ENCODE results near the gene KCNK7. TPM values are rescaled to one million over a fixed set of nuclear protein-coding genes. Genes with fewer than 3 reads are reported as not detected.

The KCNK7 gene
- total RNA-seq, 1 donor from 2014 or later, result 12.0 TPM

DNA sequence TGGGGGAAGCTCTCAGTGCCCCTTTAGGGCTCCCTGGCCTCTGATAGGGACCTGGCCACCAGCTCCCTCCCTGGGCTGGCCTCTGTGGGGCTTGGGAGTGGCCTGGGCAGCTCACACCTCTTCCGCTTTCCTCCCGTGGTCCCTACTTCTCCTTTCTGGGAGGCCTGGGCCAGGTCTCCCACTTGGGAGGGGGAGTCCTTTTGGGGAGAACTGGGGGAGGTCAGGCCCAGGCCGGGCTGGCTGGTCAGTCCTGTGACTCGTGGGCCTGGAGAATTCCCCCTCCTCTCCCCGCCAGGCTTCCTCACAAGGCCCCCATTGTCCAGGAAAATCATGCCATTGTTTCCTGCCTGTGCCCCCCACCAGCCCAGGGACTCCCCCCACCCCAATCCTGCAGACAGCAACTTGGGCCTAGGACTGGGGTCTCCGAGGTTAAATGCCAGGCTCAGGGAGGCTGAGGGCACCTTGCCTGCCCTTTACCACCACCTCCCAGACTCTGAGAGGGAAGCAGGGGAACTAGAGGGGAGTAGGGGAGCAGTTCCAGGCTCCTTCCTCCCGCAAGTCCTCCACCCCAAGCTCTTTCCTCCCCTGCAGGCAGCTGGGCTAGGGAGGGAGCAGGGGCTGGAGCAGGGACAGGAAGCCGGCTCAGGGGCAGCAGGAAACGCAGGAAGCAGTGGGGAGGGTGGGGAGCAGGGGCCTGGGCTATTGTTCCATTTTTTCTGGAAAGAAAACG is 15.6 kb upstream of the KCNK7 start:
- Histone ChIP-seq H3K27me3 (no peaks in the 10 kb centered on the region), H3K36me3 (peaks cover 0 to 7% of the 10 kb centered on the region in 2 donors), H3K4me1 (peaks cover 66% of the 10 kb centered on the region), H3K9me3 (no peaks in the 10 kb centered on the region), H3K27ac (peak overlapping the region; percentile 90), H3K4me3 (peak overlapping the region; percentile 72 to 95)
- DNase-seq (ENCODE audit: extremely low spot score in 2 of 2), result no peak
- intact Hi-C loops (cut with DNase I), result loop anchor here (5.0 kb wide), 1 partner anchor 39 kb away; the partner anchor contains the start of genes FAM89B and ZNRD2
- TF ChIP-seq POLR2A (IDR thresholded peaks at IDR 0.05), result no peak
- TF ChIP-seq, protein P1, sequence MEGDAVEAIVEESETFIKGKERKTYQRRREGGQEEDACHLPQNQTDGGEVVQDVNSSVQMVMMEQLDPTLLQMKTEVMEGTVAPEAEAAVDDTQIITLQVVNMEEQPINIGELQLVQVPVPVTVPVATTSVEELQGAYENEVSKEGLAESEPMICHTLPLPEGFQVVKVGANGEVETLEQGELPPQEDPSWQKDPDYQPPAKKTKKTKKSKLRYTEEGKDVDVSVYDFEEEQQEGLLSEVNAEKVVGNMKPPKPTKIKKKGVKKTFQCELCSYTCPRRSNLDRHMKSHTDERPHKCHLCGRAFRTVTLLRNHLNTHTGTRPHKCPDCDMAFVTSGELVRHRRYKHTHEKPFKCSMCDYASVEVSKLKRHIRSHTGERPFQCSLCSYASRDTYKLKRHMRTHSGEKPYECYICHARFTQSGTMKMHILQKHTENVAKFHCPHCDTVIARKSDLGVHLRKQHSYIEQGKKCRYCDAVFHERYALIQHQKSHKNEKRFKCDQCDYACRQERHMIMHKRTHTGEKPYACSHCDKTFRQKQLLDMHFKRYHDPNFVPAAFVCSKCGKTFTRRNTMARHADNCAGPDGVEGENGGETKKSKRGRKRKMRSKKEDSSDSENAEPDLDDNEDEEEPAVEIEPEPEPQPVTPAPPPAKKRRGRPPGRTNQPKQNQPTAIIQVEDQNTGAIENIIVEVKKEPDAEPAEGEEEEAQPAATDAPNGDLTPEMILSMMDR (IDR thresholded peaks at IDR 0.05), result no peak
- no peak for TF ChIP-seq POLR2AphosphoS5 (IDR thresholded peaks at IDR 0.05; ENCODE audit: insufficient read depth in 1 of 2, low read depth in 1 of 2)

DNA sequence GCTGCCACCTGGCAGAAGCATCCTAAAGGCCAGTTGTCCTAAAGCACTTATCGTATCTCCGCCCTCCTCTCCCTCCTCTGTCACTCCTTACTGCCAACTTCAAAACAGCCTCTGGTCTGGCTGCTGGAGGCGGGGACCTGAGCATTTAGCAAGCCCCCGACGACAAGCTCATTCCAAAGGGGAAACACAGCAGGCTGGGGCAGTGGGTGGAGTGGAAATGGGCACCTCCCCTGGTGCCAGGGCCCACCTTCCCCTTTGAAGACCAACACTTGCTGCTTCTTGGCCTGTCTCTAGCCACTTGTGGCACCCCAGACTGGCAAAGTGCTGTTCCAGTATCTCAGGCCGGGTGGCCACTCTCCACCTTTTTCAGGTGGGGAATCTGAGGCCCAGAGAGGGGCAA is 14.8 kb upstream of the KCNK7 start:
- intact Hi-C loops (cut with DNase I), result loop anchor here (5.0 kb wide), 1 partner anchor 38 kb away; the partner anchor contains the start of genes FAM89B and ZNRD2
- peak overlapping the region; percentile 90 for H3K27ac ChIP-seq
- no peak for TF ChIP-seq POLR2A (IDR thresholded peaks at IDR 0.05)
- no peaks in the 10 kb centered on the region for H3K27me3 ChIP-seq
- no peaks in the 10 kb centered on the region for H3K9me3 ChIP-seq
- peaks cover 0 to 12% of the 10 kb centered on the region in 2 donors for H3K36me3 ChIP-seq
- H3K4me3 ChIP-seq, result peak overlapping the region in 1 of 2 donors; percentile 95
- DNase-seq (ENCODE audit: extremely low spot score in 2 of 2), result no peak
- H3K4me1 ChIP-seq, result peaks cover 67% of the 10 kb centered on the region

DNA sequence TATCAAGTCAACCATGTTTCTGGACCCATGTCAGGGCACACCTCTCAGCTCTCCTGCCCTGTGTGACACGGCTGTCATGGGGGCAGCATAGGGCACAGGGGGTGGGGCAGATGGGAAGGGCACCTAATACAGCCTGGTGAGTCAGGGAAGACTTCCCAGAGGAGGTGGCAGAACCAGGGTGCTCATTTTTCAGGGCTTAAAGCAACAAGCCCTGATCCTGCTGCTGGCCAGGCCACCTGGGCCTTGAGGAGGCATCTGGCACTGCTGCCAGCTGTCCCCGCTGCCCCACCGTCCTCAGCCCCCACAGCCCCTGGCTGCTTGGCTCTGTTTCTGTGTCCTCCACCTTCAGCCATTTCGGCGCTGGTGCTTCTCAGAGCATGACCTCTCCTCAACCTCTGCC is 14.1 kb upstream of the KCNK7 start:
- peaks cover 0 to 20% of the 10 kb centered on the region in 2 donors for H3K36me3 ChIP-seq
- TF ChIP-seq POLR2AphosphoS5 (IDR thresholded peaks at IDR 0.05; ENCODE audit: insufficient read depth in 1 of 2, low read depth in 1 of 2) (no peak), POLR2A (IDR thresholded peaks at IDR 0.05) (no peak)
- TF ChIP-seq, protein P1 (IDR thresholded peaks at IDR 0.05), result no peak
- no peak overlapping the region for H3K4me3 ChIP-seq
- H3K27me3 ChIP-seq, result no peaks in the 10 kb centered on the region
- no peak overlapping the region for H3K27ac ChIP-seq
- H3K9me3 ChIP-seq, result no peaks in the 10 kb centered on the region
- peaks cover 67% of the 10 kb centered on the region for H3K4me1 ChIP-seq
- intact Hi-C loops (cut with DNase I), result loop anchor here (5.0 kb wide), 1 partner anchor 37 kb away; the partner anchor contains the start of genes FAM89B and ZNRD2
- DNase-seq (ENCODE audit: extremely low spot score in 2 of 2), result no peak

DNA sequence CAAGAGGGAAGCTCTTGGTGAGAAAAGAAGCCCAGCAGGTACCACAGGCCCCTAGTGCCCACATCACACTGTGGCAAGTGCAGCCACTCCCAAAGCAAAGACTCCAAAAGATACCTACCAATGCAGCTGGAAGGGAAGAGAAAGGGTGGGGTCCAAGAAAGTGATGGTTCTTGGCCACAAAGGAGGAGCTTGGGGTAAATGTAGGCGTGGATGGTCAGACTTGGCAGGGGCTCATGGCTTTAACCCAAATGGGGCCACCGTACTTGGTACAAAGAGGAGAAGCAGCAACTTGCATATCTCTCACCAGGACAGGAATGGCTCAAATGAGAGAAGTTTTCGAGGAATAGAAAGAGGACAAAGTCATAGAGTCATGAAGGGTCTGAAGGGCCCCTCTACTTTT is 13.6 kb upstream of the KCNK7 start:
- Histone ChIP-seq H3K9me3 (no peaks in the 10 kb centered on the region), H3K36me3 (peaks cover 0 to 24% of the 10 kb centered on the region in 2 donors), H3K4me1 (peaks cover 67% of the 10 kb centered on the region), H3K27ac (no peak overlapping the region), H3K27me3 (no peaks in the 10 kb centered on the region), H3K4me3 (no peak overlapping the region)
- TF ChIP-seq POLR2A (IDR thresholded peaks at IDR 0.05) (no peak), POLR2AphosphoS5 (IDR thresholded peaks at IDR 0.05; ENCODE audit: insufficient read depth in 1 of 2, low read depth in 1 of 2) (no peak)
- TF ChIP-seq, protein P1 (IDR thresholded peaks at IDR 0.05), result no peak
- intact Hi-C loops (cut with DNase I), result no loop called here
- no peak for DNase-seq (ENCODE audit: extremely low spot score in 2 of 2)

- H3K4me1 ChIP-seq, result peaks cover 56% of the 10 kb centered on the region
- H3K27ac ChIP-seq, result no peak overlapping the region
- H3K36me3 ChIP-seq, result peaks cover 0 to 38% of the 10 kb centered on the region in 2 donors
- H3K27me3 ChIP-seq, result no peaks in the 10 kb centered on the region
- intact Hi-C loops (cut with DNase I), result no loop called here
- H3K4me3 ChIP-seq, result peak overlapping the region; percentile 34 to 42
- TF ChIP-seq, protein P1 (IDR thresholded peaks at IDR 0.05), result no peak
- TF ChIP-seq POLR2A (IDR thresholded peaks at IDR 0.05), result no peak
- no peak for TF ChIP-seq POLR2AphosphoS5 (IDR thresholded peaks at IDR 0.05; ENCODE audit: insufficient read depth in 1 of 2, low read depth in 1 of 2)
- no peaks in the 10 kb centered on the region for H3K9me3 ChIP-seq
- no peak for DNase-seq (ENCODE audit: extremely low spot score in 2 of 2)
Measured at GRCh38 chr11:65607614-65608426, 12.2 kb upstream of the KCNK7 start.
